Purkinje cell (primary cell): ENCODE results near the gene OR10H5. TPM values are rescaled to one million over a fixed set of nuclear protein-coding genes. Genes with fewer than 3 reads are reported as not detected.

ENCODE experiments used
- polyA plus RNA-seq: library from polyadenylated mRNA; unstranded; fragments of >200 nt; fragmentation: Nextera tagmentation; gene quantifications from 2 replicates; pipeline ENCODE4 v1.2.1, GENCODE V29; 2014

OR10H5 gene, protein sequence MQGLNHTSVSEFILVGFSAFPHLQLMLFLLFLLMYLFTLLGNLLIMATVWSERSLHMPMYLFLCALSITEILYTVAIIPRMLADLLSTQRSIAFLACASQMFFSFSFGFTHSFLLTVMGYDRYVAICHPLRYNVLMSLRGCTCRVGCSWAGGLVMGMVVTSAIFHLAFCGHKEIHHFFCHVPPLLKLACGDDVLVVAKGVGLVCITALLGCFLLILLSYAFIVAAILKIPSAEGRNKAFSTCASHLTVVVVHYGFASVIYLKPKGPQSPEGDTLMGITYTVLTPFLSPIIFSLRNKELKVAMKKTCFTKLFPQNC
- polyA plus RNA-seq: not detected in 2 replicates

DNA sequence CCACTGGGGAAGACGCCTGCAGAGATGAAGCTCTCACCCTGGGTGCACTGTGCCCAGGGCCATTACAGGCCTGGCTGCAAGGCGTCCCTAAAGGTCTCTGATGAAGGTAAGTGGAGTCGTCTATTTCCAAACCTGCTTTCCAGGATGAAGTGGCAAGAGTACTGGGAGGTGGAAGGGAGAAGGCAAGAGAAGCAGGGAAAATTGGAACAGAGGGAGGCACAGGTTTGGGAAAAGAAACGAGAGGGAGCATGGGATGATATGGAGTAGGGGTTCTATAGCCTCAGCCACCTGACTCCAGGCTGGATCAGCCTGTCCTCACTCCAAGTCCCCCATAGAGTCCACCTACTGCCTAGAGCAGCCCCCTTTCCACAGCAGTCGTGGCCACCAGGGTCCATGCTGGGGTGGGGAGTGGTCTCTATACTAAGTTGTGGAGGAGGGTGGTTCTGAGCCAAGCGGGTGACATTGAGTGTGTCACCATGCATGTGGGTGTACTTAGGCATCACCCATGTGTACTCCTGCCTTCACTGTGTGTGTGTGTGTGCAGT, at the start of gene OR10H5:
TSS of gene OR10H5 (plus strand) at position 51 of the 545 bp plus-strand sequence. CDS start 6,388 bp downstream, outside the sequence.

DNA sequence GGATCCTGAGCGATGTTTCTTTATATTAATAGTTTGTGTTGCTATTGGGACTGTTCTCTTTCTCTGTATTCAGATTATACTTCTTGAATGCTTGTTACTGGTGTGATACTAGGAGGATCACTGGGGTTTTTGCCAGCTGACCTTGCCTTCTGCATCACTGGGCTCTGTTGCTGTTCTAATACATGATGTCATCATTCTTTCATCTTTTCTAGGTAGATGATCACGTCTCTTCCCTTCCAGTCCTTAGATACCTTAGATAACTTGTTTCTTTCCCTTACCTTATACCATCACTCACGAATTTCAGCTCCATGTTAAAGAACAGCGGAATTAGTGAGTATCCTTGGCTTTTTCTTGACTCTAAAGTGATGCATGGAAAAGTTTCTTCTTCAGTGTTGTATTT, 49.7 kb upstream of the OR10H5 start, which contains the start of gene OR10H3:
TSS of gene OR10H3 (plus strand) at position 264 of the 400 bp plus-strand sequence. CDS start 3,408 bp downstream, outside the sequence.

DNA sequence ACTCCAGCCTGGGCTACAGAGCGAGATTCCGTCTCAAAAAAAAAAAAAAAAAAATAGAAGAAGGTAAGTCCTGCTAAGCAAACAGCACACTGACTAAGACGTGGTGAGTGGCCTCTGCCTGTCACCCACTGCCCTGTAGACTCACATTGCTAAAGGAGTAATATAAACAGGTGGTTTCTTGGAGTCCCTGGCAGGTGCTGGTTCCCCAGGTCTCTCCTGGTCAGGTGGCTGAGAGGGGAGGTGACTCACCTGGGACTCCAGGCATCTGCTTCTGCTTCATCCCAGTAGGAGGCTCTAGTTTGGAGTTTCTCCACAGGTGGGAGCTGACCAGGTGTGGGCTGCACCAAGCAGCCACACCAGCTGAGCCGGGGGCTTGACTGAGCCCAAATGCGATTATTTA, 27.8 kb downstream of the OR10H5 start, which contains the start of gene OR10H1:
TSS of gene OR10H1 (minus strand) at position 359 of the 400 bp plus-strand sequence. CDS start 7,627 bp downstream, outside the sequence.

Other genes starting within 250 kb of the OR10H5 start
- not detected in 2 replicates for gene CYP4F8, start 172.4 kb upstream of the OR10H5 start, polyA plus RNA-seq
- 0.15 TPM in 1 of 2 replicates, not detected in the other for gene CYP4F3, start 146.8 kb upstream of the OR10H5 start, polyA plus RNA-seq
- not detected in 2 replicates for gene CYP4F12, start 114.6 kb upstream of the OR10H5 start, polyA plus RNA-seq
- gene OR10H2, start 59.6 kb upstream of the OR10H5 start, polyA plus RNA-seq: not detected in 2 replicates
- gene OR10H3, start 49.7 kb upstream of the OR10H5 start, polyA plus RNA-seq: not detected in 2 replicates
- gene OR10H1, start 28.0 kb downstream of the OR10H5 start, polyA plus RNA-seq: not detected in 2 replicates
- gene CYP4F2, start 110.4 kb downstream of the OR10H5 start, polyA plus RNA-seq: not detected in 2 replicates
- 0.89 and 1.3 TPM in 2 replicates for gene CYP4F11, start 146.9 kb downstream of the OR10H5 start, polyA plus RNA-seq
- not detected in 2 replicates for gene OR10H4, start 161.3 kb downstream of the OR10H5 start, polyA plus RNA-seq